HepG2 (cell line): ENCODE measurements around the gene MESD. TPM values are rescaled to one million over a fixed set of nuclear protein-coding genes. Genes with fewer than 3 reads are reported as not detected.
A peak's percentile ranks its signal among the peaks of the same experiment; 100 is the strongest.
"Not testable (repeated sequence)": the region's sequence is repeated elsewhere in the genome, so short reads cannot be mapped to it uniquely, and the experiment has no call there.

Experiments
- ATAC-seq: fragments of 200-7000 bp; cut with Tn5 transposase; 3 replicates; pipeline ENCODE4 v1.9.1; 2020; ENCODE audit warnings: mild to moderate bottlenecking, moderate library complexity
- BruUV-seq: library from RNA; stranded (reverse); fragments of 400-500 nt; replicated peaks from 2 replicates; lab custom pipeline; 2021; lab: Mats Ljungman, UMichigan
- CTCF ChIA-PET: fragments of 300-600 bp; formaldehyde crosslinking; extraction: SDS; loops from one replicate; lab custom pipeline; 2021; ENCODE audit warnings: low total read pairs, inconsistent platforms, low intra/inter-chr PET ratio; lab: Yijun Ruan, JAX
- POLR2A ChIA-PET: fragments of 350-600 bp; sonication (Branson Sonifier 250); formaldehyde crosslinking; loops from one replicate; lab custom pipeline; 2020; ENCODE audit warnings: antibody characterized with exemption, inconsistent platforms; lab: Yijun Ruan, JAX
- DNase-seq: peaks from one replicate; pipeline ENCODE4 v3.0.0-alpha.2; 2015; ENCODE audit warnings: low spot score
- FAIRE-seq: peaks from 3 replicates; lab custom pipeline; 2011; peaks lifted over from hg19 to GRCh38; lab: Jason Lieb, UNC
- H2AFZ ChIP-seq: one replicate; pipeline ENCODE4 v1.6.1; 2011; ENCODE audit warnings: low read length, inconsistent platforms
- H3K27ac ChIP-seq: fragments of 300-600 bp; 3 replicates; pipeline ENCODE4 v1.8.0; 2011; ENCODE audit warnings: mixed run types, mild to moderate bottlenecking, mixed read lengths, low read length, inconsistent platforms; ENCODE audit not compliant: insufficient read depth; ENCODE audit errors: extremely low read length
- H3K27me3 ChIP-seq, 2 experiments: fragments of 200-600 bp in 1 of 2; 2 replicates in 1 of 2; 3 replicates in 1 of 2; pipeline versions ENCODE4 v1.6.0 to v1.8.0; 2011; ENCODE audit warnings: low read length in 2 of 2, mild to moderate bottlenecking in 2 of 2, moderate library complexity in 2 of 2, inconsistent platforms in 1 of 2; ENCODE audit not compliant: insufficient read depth in 2 of 2, control insufficient read depth in 1 of 2
- H3K36me3 ChIP-seq, 2 experiments: fragments of 200-600 bp in 1 of 2; replicated peaks in 1 of 2; 2 replicates in 1 of 2; 3 replicates in 1 of 2; pipeline versions ENCODE4 v1.5.1 to v1.8.0; 2011; ENCODE audit warnings: low read length in 2 of 2, inconsistent platforms in 1 of 2; ENCODE audit not compliant: insufficient read depth in 2 of 2, control insufficient read depth in 1 of 2
- H3K4me1 ChIP-seq: 2 replicates; pipeline ENCODE4 v1.5.1; 2012; ENCODE audit warnings: low read length, inconsistent platforms; ENCODE audit not compliant: insufficient read depth
- H3K4me2 ChIP-seq: 2 replicates; pipeline ENCODE4 v1.6.0; 2011; ENCODE audit warnings: low read depth, low read length, inconsistent platforms
- H3K4me3 ChIP-seq, 3 experiments: fragments of 200-600 bp in 1 of 3; sonication (generic), shearing (Covaris generic) in 1 of 3; replicated peaks in 1 of 3; 2 replicates each; pipeline ENCODE4 v1.5.1; 2011 to 2016; ENCODE audit warnings: low read length in 3 of 3, inconsistent platforms in 2 of 3, low read depth in 2 of 3, mild to moderate bottlenecking in 2 of 3, control low read depth in 1 of 3, mixed read lengths in 1 of 3; ENCODE audit not compliant: insufficient read depth in 1 of 3
- H3K79me2 ChIP-seq: one replicate; pipeline ENCODE4 v1.6.1; 2011; ENCODE audit warnings: low read length, inconsistent platforms; ENCODE audit not compliant: insufficient read depth
- H3K9ac ChIP-seq: 2 replicates; pipeline ENCODE4 v1.6.0; 2011; ENCODE audit warnings: mild to moderate bottlenecking, low read depth, low read length, inconsistent platforms; ENCODE audit not compliant: insufficient read depth
- H3K9me3 ChIP-seq: 2 replicates; pipeline ENCODE4 v1.5.1; 2012; ENCODE audit warnings: mild to moderate bottlenecking, low read length
- H4K20me1 ChIP-seq: 2 replicates; pipeline ENCODE4 v1.6.0; 2011; ENCODE audit warnings: inconsistent platforms, mild to moderate bottlenecking, low read length, moderate library complexity; ENCODE audit not compliant: insufficient read depth
- CEBPB ChIP-seq: IDR thresholded peaks from 2 replicates; pipeline ENCODE4 v1.6.1; 2011; ENCODE audit warnings: low read depth, low read length, improper control_type of control experiment, borderline replicate concordance
- CEBPG ChIP-seq: IDR thresholded peaks from 2 replicates; pipeline ENCODE4 v1.6.1; 2016
- FOSL2 ChIP-seq: sonication (generic); formaldehyde crosslinking; IDR thresholded peaks from 2 replicates; pipeline ENCODE4 v1.4.0; 2020; ENCODE audit warnings: missing genetic modification reagents
- GTF2F1 ChIP-seq: fragments of 150-350 bp; IDR thresholded peaks from 2 replicates; pipeline ENCODE4 v1.6.1; 2014; ENCODE audit warnings: low read length
- PAWR ChIP-seq: sonication (generic); formaldehyde crosslinking; IDR thresholded peaks from 2 replicates; pipeline ENCODE4 v1.4.0; 2020; ENCODE audit warnings: missing genetic modification reagents, mild to moderate bottlenecking, borderline replicate concordance
- WGBS: methylation state at CpG from one replicate; pipeline ENCODE4 v1.1.6; 2017; ENCODE audit warnings: low lambda C conversion rate; 5-methylcytosine and 5-hydroxymethylcytosine counted together
- in situ Hi-C: cut with HindIII; loops from 2 replicates; pipeline ENCODE4 v1.10.0; 2017; ENCODE audit warnings: low pct_unique_long_range_greater_than_20kb; ENCODE audit not compliant: extremely low pct_ligation_motif_present
- intact Hi-C: fragments of 100-400 bp; cut with micrococcal nuclease; formaldehyde crosslinking; loops from one replicate; pipeline ENCODE4 v1.10.0; 2022; ENCODE audit not compliant: unreplicated experiment
- polyA plus RNA-seq, 8 experiments: library from polyadenylated mRNA; depleted of rRNA in 3 of 8; stranded (reverse) in 7 of 8; unstranded in 1 of 8; fragments of >200 nt; fragmentation: Illumina TruSeq in 4 of 8; extraction: Trizol in 4 of 8; gene quantifications; 2 replicates each; pipeline versions ENCODE4 v1.2.1 to v1.2.3, GENCODE V29; 2011 to 2016; ENCODE audit warnings: low read depth in 4 of 8, missing spikeins in 1 of 8, mixed read lengths in 1 of 8; ENCODE audit not compliant: insufficient read depth in 1 of 8
- total RNA-seq, 5 experiments: library from RNA; depleted of rRNA; stranded (reverse); fragments of >200 nt; fragmentation: Illumina TruSeq; extraction: Trizol; gene quantifications; 2 replicates each; pipeline ENCODE4 v1.2.3, GENCODE V29; 2016; ENCODE audit warnings: low read depth in 1 of 5
- TF ChIP-seq, protein P1 (sequence below): sonication (generic); formaldehyde crosslinking; IDR thresholded peaks from 2 replicates; pipeline ENCODE4 v1.5.0; 2020; ENCODE audit warnings: mild to moderate bottlenecking, missing genetic modification reagents

The MESD gene
- total and polyA plus RNA-seq, 2 of the 13 experiments (the other 11 are each of a cell fraction or from before 2014, with no cell fraction given) = 18.0 to 46.2 TPM

GRCh38 chr15:80957556-80957955 lies 32.1 kb downstream of the MESD start (continued):
- TF ChIP-seq PAWR (no peak), GTF2F1 (no peak)

DNA sequence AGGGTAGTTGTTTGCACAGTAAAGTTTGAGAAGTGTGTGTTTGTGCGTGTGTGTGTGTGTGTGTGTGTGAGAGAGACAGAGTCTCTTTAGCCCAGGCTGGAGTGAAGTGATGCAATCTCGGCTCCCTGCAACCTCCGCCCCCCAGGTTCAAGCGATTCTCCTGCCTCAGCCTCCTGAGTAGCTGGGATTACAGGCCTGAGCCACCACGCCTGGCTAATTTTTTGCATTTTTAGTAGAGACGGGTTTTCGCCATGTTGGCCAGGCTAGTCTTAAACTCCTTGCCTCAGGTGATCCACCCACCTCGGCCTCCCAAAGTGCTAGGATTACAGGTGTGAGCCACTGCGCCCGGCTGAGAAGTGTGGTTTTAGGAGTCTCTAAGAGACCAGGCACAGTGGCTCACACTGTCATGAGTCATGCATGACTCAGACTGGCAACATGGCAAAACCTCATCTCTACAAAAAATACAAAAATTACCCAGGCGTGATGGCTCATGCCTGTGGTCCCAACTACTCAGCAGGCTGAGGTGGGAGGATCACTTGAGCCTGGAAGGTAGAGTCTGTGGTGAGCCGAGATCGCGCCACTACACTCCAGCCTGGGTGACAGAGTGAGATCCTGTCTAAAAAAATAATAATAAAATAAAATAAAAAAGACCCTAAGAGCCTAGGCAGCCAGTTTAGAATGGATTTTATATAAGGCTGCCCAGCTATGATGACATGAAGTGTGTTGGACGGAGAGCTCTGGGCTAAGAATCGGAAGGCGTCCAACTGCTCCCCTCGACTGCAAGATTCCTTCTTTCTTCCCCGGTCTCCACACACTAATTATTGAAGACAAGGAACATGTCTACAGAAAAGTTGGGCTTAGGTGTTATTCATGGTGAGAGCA lies 33.8 kb downstream of the MESD start:
- BruUV-seq, H3K36me3 ChIP-seq, H3K27me3 ChIP-seq, H3K4me3 ChIP-seq: not testable (repeated sequence)
- in situ Hi-C loops = loop anchor here (25.0 kb wide), 1 partner anchor 494 kb away; no protein-coding TSS in a partner anchor
- TF ChIP-seq, protein P1, sequence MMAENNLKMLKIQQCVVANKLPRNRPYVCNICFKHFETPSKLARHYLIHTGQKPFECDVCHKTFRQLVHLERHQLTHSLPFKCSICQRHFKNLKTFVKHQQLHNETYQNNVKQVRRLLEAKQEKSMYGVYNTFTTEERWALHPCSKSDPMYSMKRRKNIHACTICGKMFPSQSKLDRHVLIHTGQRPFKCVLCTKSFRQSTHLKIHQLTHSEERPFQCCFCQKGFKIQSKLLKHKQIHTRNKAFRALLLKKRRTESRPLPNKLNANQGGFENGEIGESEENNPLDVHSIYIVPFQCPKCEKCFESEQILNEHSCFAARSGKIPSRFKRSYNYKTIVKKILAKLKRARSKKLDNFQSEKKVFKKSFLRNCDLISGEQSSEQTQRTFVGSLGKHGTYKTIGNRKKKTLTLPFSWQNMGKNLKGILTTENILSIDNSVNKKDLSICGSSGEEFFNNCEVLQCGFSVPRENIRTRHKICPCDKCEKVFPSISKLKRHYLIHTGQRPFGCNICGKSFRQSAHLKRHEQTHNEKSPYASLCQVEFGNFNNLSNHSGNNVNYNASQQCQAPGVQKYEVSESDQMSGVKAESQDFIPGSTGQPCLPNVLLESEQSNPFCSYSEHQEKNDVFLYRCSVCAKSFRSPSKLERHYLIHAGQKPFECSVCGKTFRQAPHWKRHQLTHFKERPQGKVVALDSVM (CRISPR knock-in tag) = peak; percentile 83
- 0 out of 2 replicates have a peak, but pooled peaks have one; percentile 28 for TF ChIP-seq CEBPG (CRISPR knock-in tag)
- peak; percentile 86 for TF ChIP-seq FOSL2 (CRISPR knock-in tag)
- TF ChIP-seq CEBPB = 0 out of 2 replicates have a peak, but pooled peaks have one; percentile 7
- TF ChIP-seq, all 625 proteins: peak for 4; not testable (repeated sequence) for 621
- H3K4me1 ChIP-seq = peaks cover 27% of the 10 kb centered on the region
- 94% methylated on average over 19 of the region's 19 CpGs for WGBS
- CTCF ChIA-PET, FAIRE-seq, H3K9ac ChIP-seq, H3K9me3 ChIP-seq, intact Hi-C loops, ATAC-seq, H3K79me2 ChIP-seq, H3K4me2 ChIP-seq, H4K20me1 ChIP-seq, H3K27ac ChIP-seq, H2AFZ ChIP-seq: not testable (repeated sequence)
- POLR2A ChIA-PET = interaction anchor here (2.0 kb wide), 1 partner anchor 117 kb away, joined by 7 read pairs; no protein-coding TSS in a partner anchor
- DNase-seq = peak; percentile 22
